HG02610 (cell line): ENCODE data around the gene PPP2R2C.

Source experiments
- ATAC-seq: cut with Tn5 transposase; IDR thresholded peaks from one replicate; pipeline ENCODE4 v1.9.1; 2021; ENCODE audit warnings: mild to moderate bottlenecking, moderate library complexity; ENCODE audit not compliant: unreplicated experiment

PPP2R2C gene

GRCh38 chr4:6472387-6473263 is at the start of gene PPP2R2C:
Gene PPP2R2C, minus strand, starts transcription at chr4:6472614. Its CDS starts 385 bp downstream, at chr4:6472229.
- no peak for ATAC-seq

GRCh38 chr4:6520978-6521377 is 48.6 kb upstream of the PPP2R2C start:
- ATAC-seq: no peak

- no peak for ATAC-seq
These were observed 47.7 kb upstream of the PPP2R2C start for GRCh38 chr4:6520051-6520636.

GRCh38 chr4:6517171-6517570 is 44.8 kb upstream of the PPP2R2C start:
- ATAC-seq: no peak

GRCh38 chr4:6516762-6517161 is 44.3 kb upstream of the PPP2R2C start:
- ATAC-seq: no peak

GRCh38 chr4:6516281-6516680 is 43.9 kb upstream of the PPP2R2C start:
- ATAC-seq: no peak

GRCh38 chr4:6513678-6514077 is 41.3 kb upstream of the PPP2R2C start:
- ATAC-seq: no peak

- ATAC-seq: no peak
These were observed 37.2 kb upstream of the PPP2R2C start for GRCh38 chr4:6509587-6509986.

GRCh38 chr4:6507345-6507744 is 34.9 kb upstream of the PPP2R2C start:
- ATAC-seq: no peak

- no peak for ATAC-seq
These were observed 34.3 kb upstream of the PPP2R2C start for GRCh38 chr4:6506616-6507140.

- no peak for ATAC-seq
These were observed 32.6 kb upstream of the PPP2R2C start for GRCh38 chr4:6504900-6505496.

- ATAC-seq: no peak
These were observed 30.5 kb upstream of the PPP2R2C start for GRCh38 chr4:6502747-6503465.

GRCh38 chr4:6502147-6502546 is 29.7 kb upstream of the PPP2R2C start:
- ATAC-seq: no peak

GRCh38 chr4:6501171-6501570 is 28.8 kb upstream of the PPP2R2C start:
- no peak for ATAC-seq

- no peak for ATAC-seq
These were observed 28.2 kb upstream of the PPP2R2C start for GRCh38 chr4:6500481-6501140.

GRCh38 chr4:6499238-6499600 is 26.8 kb upstream of the PPP2R2C start:
- ATAC-seq: no peak

GRCh38 chr4:6498511-6499237 is 26.3 kb upstream of the PPP2R2C start:
- ATAC-seq: no peak

GRCh38 chr4:6497796-6498195 is 25.4 kb upstream of the PPP2R2C start:
- ATAC-seq: no peak

GRCh38 chr4:6495736-6496135 is 23.3 kb upstream of the PPP2R2C start:
- ATAC-seq: no peak

- ATAC-seq: no peak
These were observed 22.8 kb upstream of the PPP2R2C start for GRCh38 chr4:6495296-6495590.
